Suprapubic skin (tissue), 4 donors: ENCODE measurements around the gene SLC44A4. TPM values are rescaled to one million over a fixed set of nuclear protein-coding genes. Genes with fewer than 3 reads are reported as not detected.
"Not testable (repeated sequence)": the region's sequence is repeated elsewhere in the genome, so short reads cannot be mapped to it uniquely, and the experiment has no call there.

Experiments used
- DNase-seq, 2 donors: peaks; one replicate each; pipeline ENCODE4 v3.0.0-alpha.2; 2019; ENCODE audit warnings: low spot score in 2 of 2
- H3K27ac ChIP-seq: fragments of 200-600 bp; sonication (generic); one replicate; pipeline ENCODE4 v1.5.1; 2019
- H3K27me3 ChIP-seq: fragments of 200-600 bp; sonication (generic); one replicate; pipeline ENCODE4 v1.5.1; 2019
- H3K36me3 ChIP-seq: fragments of 200-600 bp; sonication (generic); one replicate; pipeline ENCODE4 v1.5.1; 2019
- H3K4me1 ChIP-seq: fragments of 200-600 bp; sonication (generic); one replicate; pipeline ENCODE4 v1.5.1; 2019
- H3K4me3 ChIP-seq: fragments of 200-600 bp; sonication (generic); one replicate; pipeline ENCODE4 v1.5.1; 2019; ENCODE audit warnings: mild to moderate bottlenecking
- H3K9me3 ChIP-seq: fragments of 200-600 bp; sonication (generic); one replicate; pipeline ENCODE4 v1.5.1; 2019
- EP300 ChIP-seq: sonication (generic); formaldehyde crosslinking; IDR thresholded peaks from one replicate; pipeline ENCODE4 v1.6.1; 2017; ENCODE audit warnings: antibody characterized with exemption
- POLR2A ChIP-seq, 2 donors: fragments of 450-650 bp; IDR thresholded peaks; one replicate each; pipeline ENCODE4 v1.6.1; 2017; ENCODE audit warnings: antibody characterized with exemption in 2 of 2, mild to moderate bottlenecking in 2 of 2, moderate library complexity in 2 of 2
- POLR2AphosphoS5 ChIP-seq, 3 donors: sonication (generic); formaldehyde crosslinking; IDR thresholded peaks; one replicate each; pipeline ENCODE4 v1.6.1; 2017; ENCODE audit warnings: antibody characterized with exemption in 3 of 3
- WGBS: methylation state at CpG from one replicate; pipeline ENCODE4 v1.1.5; 2018; 5-methylcytosine and 5-hydroxymethylcytosine counted together
- total RNA-seq, 4 donors: library from RNA; depleted of rRNA; stranded (reverse); fragments of >200 nt; gene quantifications; one replicate each; pipeline ENCODE4 v1.1.0, GENCODE V29; 2016
- TF ChIP-seq, protein P1 (sequence below), 2 donors: fragments of 200-600 bp in 1 of 2; fragments of 450-650 bp in 1 of 2; sonication (generic) in 1 of 2; IDR thresholded peaks; one replicate each; pipeline ENCODE4 v1.5.1; 2016 to 2019; ENCODE audit warnings: antibody characterized with exemption in 2 of 2, mild to moderate bottlenecking in 1 of 2, moderate library complexity in 1 of 2

The SLC44A4 gene
- total RNA-seq, 4 donors from 2014 or later: 1.4 to 7.4 (median 4.1) TPM

GRCh38 chr6:31870385-31870921 is 8.3 kb downstream of the SLC44A4 start:
- Histone ChIP-seq H3K4me3 (no peak overlapping the region), H3K9me3 (no peaks in the 10 kb centered on the region), H3K4me1 (no peaks in the 10 kb centered on the region), H3K27me3 (no peaks in the 10 kb centered on the region), H3K36me3 (no peaks in the 10 kb centered on the region), H3K27ac (no peak overlapping the region)
- no peak for DNase-seq
- TF ChIP-seq EP300: no peak
- TF ChIP-seq, protein P1, sequence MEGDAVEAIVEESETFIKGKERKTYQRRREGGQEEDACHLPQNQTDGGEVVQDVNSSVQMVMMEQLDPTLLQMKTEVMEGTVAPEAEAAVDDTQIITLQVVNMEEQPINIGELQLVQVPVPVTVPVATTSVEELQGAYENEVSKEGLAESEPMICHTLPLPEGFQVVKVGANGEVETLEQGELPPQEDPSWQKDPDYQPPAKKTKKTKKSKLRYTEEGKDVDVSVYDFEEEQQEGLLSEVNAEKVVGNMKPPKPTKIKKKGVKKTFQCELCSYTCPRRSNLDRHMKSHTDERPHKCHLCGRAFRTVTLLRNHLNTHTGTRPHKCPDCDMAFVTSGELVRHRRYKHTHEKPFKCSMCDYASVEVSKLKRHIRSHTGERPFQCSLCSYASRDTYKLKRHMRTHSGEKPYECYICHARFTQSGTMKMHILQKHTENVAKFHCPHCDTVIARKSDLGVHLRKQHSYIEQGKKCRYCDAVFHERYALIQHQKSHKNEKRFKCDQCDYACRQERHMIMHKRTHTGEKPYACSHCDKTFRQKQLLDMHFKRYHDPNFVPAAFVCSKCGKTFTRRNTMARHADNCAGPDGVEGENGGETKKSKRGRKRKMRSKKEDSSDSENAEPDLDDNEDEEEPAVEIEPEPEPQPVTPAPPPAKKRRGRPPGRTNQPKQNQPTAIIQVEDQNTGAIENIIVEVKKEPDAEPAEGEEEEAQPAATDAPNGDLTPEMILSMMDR (IDR thresholded peaks at IDR 0.05): no peak
- TF ChIP-seq POLR2A (IDR thresholded peaks at IDR 0.05): no peak
- no peak for TF ChIP-seq POLR2AphosphoS5 (IDR thresholded peaks at IDR 0.05)
- WGBS: 66% methylated on average over 8 of the region's 16 CpGs

GRCh38 chr6:31869343-31869742 is 9.5 kb downstream of the SLC44A4 start:
- Histone ChIP-seq H3K4me1 (no peaks in the 10 kb centered on the region), H3K27me3 (no peaks in the 10 kb centered on the region), H3K9me3 (no peaks in the 10 kb centered on the region), H3K27ac (no peak overlapping the region), H3K36me3 (no peaks in the 10 kb centered on the region), H3K4me3 (no peak overlapping the region)
- no peak for TF ChIP-seq POLR2A (IDR thresholded peaks at IDR 0.05)
- TF ChIP-seq POLR2AphosphoS5 (IDR thresholded peaks at IDR 0.05): no peak
- no peak for TF ChIP-seq EP300
- TF ChIP-seq, protein P1 (IDR thresholded peaks at IDR 0.05): no peak
- 83% methylated on average over 4 of the region's 8 CpGs for WGBS
- DNase-seq: no peak

DNA sequence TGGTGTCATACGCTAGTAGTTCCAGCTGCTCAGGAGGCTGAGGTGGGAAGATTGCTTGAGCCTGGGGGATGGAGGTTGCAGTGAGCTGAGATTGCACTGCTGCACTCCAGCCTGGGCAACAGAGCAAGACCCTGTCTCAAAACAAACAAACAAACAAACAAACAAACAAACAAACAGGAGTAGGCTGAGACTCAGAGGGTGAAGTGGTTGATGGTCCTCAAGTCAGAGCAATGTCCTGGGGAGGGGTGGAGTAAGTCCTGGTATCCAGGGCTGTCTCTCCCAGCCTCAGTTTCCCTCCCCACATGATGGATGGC is 10.2 kb downstream of the SLC44A4 start:
- H3K27me3 ChIP-seq, H3K4me1 ChIP-seq, DNase-seq, H3K36me3 ChIP-seq, H3K27ac ChIP-seq, H3K9me3 ChIP-seq, H3K4me3 ChIP-seq: not testable (repeated sequence)
- 50% methylated on average over 1 of the region's 1 CpG for WGBS

- Histone ChIP-seq H3K27me3 (no peaks in the 10 kb centered on the region), H3K27ac (no peak overlapping the region), H3K36me3 (peaks cover 2% of the 10 kb centered on the region), H3K9me3 (no peaks in the 10 kb centered on the region), H3K4me3 (no peak overlapping the region), H3K4me1 (peaks cover 27% of the 10 kb centered on the region)
- TF ChIP-seq EP300: no peak
- TF ChIP-seq POLR2AphosphoS5 (IDR thresholded peaks at IDR 0.05): no peak
- TF ChIP-seq, protein P1 (IDR thresholded peaks at IDR 0.05): no peak
- no peak for TF ChIP-seq POLR2A (IDR thresholded peaks at IDR 0.05)
- DNase-seq: no peak
- 78% methylated on average over 19 of the region's 21 CpGs for WGBS
These were observed 13.3 kb downstream of the SLC44A4 start for GRCh38 chr6:31865205-31866118.

DNA sequence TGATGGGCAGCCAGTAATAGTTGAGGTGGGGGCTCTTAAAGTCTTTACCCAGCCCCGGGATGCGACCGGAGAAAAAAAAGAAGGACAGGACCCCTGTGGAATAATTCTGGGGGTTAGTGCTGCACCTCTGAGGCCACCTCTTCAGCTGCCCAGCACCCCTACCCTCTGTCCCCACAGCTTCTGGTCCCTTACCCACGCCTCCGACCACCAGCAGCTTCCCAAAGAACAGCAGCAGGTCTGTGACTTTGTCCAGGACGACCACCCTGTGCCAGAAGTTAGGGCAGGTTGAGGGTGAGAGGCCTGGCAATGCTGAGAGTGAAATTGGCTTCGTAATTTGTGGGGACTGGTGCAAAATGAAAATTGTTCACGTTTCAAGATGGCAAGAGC is 14.0 kb downstream of the SLC44A4 start:
- Histone ChIP-seq H3K4me3 (no peak overlapping the region), H3K27me3 (no peaks in the 10 kb centered on the region), H3K36me3 (peaks cover 9% of the 10 kb centered on the region), H3K4me1 (peaks cover 27% of the 10 kb centered on the region), H3K27ac (no peak overlapping the region), H3K9me3 (no peaks in the 10 kb centered on the region)
- no peak for DNase-seq
- TF ChIP-seq, protein P1 (IDR thresholded peaks at IDR 0.05): no peak
- no peak for TF ChIP-seq POLR2A (IDR thresholded peaks at IDR 0.05)
- no peak for TF ChIP-seq EP300
- TF ChIP-seq POLR2AphosphoS5 (IDR thresholded peaks at IDR 0.05): no peak
- 86% methylated on average over 8 of the region's 8 CpGs for WGBS

DNA sequence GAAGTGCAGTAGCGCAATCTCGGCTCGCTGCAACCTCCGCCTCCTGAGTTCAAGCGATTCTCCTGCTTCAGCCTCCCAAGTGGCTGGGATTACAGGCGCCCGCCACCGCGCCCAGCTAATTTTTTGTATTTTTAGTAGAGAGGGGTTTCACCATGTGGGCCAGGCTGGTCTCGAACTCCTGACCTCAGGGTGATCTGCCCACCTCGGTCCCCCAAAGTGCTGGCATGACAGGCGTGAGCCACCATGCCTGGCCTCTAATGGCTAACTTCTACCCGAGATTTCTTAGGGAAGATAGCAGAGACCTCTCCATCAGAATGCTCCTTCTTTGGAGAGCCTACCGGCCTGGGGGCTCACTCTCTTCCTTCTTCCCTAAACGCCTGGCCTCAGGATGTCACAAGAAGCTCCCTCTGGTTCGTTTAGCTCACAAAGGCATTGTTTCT is 14.7 kb downstream of the SLC44A4 start:
- H3K27me3 ChIP-seq, H3K9me3 ChIP-seq, DNase-seq: not testable (repeated sequence)
- Histone ChIP-seq H3K27ac (peak overlapping the region; percentile 80), H3K4me1 (peaks cover 27% of the 10 kb centered on the region), H3K36me3 (peaks cover 15% of the 10 kb centered on the region), H3K4me3 (peak overlapping the region; percentile 86)
- WGBS: 14% methylated on average over 16 of the region's 16 CpGs
